ENCODE results near the gene DUOXA2.

DNA sequence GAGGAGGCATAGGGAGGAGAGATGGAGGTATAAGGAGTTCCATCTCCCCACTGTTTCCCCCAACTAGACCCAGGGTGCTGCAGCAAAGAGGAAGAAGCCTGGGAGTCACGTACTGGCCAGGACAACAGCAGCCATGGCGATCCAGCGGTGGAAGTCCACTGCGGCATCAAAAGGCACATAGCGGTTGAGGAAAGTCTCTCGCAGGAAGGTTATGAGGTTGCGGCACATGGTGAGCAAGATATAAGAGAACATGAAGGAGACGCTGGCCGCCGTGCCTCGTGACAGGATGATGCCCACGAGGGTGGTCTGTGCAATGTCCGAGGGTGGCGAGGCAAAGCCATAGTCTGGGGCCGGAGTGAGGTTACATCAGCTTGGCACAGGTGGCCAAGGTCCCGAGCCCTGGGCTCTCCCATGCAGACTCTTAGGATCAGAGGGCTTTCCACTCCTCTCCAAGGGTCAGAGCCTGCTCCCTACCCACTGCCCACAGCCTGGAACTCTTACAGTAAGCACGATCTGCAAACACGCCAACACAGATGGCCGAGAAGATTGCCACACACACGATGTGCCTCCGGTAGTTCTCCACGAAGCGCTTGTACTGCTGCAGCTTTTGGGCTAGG lies 14.5 kb upstream of the DUOXA2 start:
- TF ChIP-seq, protein P1, sequence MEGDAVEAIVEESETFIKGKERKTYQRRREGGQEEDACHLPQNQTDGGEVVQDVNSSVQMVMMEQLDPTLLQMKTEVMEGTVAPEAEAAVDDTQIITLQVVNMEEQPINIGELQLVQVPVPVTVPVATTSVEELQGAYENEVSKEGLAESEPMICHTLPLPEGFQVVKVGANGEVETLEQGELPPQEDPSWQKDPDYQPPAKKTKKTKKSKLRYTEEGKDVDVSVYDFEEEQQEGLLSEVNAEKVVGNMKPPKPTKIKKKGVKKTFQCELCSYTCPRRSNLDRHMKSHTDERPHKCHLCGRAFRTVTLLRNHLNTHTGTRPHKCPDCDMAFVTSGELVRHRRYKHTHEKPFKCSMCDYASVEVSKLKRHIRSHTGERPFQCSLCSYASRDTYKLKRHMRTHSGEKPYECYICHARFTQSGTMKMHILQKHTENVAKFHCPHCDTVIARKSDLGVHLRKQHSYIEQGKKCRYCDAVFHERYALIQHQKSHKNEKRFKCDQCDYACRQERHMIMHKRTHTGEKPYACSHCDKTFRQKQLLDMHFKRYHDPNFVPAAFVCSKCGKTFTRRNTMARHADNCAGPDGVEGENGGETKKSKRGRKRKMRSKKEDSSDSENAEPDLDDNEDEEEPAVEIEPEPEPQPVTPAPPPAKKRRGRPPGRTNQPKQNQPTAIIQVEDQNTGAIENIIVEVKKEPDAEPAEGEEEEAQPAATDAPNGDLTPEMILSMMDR (conservative IDR thresholded peaks at IDR 0.05 in 1 of 2, IDR thresholded peaks at IDR 0.05 in 1 of 2; ENCODE audit: low read depth in 1 of 2, low read length in 2 of 2), result no peak
- no peak for TF ChIP-seq EZH2 (IDR thresholded peaks at IDR 0.05; ENCODE audit: low read length, missing control alignments)
